HG03521 (cell line): ENCODE data around the gene TAF11.
"Not testable (repeated sequence)": the region's sequence is repeated elsewhere in the genome, so short reads cannot be mapped to it uniquely, and the experiment has no call there.

Experiments
- ATAC-seq: cut with Tn5 transposase; IDR thresholded peaks from one replicate; pipeline ENCODE4 v1.9.1; 2021; ENCODE audit warnings: mild to moderate bottlenecking, moderate library complexity; ENCODE audit not compliant: unreplicated experiment

Gene TAF11

DNA sequence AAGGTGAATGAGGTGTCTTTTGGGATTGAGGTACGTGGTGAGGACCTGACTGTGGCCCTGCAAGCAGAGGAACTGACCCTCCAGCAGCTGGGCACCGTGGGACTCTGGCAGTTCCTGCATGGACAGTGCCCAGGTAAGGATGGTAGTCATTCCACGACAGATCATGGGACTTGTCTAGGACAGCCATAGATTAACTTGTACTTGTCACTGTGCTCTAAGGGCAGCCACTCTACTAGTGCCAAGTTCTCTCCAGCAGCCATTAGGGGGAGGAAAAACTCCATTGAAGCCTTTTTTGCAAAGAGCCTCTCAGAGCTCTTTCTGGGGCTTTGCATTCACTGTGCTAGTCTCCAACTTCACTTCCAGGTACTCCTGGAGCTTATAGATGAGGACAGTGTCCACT is 20.4 kb downstream of the TAF11 start:
- ATAC-seq: no peak

DNA sequence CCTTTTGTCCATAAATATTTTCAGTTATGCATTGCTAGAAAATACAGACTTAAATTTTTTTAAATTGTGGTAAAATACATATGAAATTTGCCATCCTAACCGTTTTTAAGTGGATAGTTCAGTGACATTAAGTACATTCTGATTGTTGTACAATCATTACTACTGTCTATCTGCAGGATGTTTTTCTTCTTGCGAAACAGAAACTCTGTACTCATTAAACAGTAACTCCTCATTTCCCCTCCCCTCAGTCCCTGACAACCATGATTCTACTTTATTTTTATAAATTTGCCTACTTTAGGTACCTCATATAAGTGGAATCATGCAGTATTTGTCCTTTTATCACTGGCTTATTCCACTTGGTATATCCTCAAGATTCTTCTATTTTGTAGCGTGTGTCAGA is 21.3 kb downstream of the TAF11 start:
- no peak for ATAC-seq

DNA sequence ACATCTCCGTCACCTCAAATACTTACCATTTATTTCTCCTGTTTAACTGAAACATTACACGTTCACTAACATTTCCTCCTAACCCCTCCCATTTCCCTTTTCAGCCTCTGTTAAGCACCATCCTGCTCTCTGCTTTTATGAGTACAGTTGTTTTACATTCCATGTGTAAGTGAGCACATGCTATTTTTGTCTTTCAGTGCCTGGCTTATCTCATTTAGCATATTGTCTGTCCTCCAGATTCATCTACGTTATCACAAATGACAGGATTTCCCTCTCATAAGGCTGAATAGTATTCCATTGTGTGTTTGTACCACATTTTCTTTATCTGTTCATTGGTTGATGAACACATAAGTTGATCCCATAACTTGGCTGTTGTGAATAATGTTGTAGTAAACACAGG is 22.7 kb downstream of the TAF11 start:
- ATAC-seq: no peak

DNA sequence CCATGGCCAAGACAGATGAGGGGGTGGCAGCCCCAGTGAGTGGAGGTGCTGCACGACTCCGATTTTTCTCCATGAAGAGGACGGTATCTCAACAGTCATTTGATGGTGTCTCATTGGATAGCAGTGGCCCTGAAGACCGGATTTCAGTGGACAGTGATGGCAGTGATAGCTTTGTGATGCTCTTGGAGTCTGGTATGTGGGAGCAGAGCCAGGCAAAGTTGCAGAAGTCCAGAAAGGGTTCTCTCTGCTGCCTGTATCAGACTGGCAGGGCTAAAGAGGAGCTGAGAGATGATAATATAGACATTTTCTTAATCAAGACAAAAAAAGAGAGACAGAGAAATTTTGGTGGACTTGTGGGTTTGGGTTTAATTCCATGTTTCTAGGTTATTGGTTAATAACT is 23.8 kb downstream of the TAF11 start:
- ATAC-seq: no peak

DNA sequence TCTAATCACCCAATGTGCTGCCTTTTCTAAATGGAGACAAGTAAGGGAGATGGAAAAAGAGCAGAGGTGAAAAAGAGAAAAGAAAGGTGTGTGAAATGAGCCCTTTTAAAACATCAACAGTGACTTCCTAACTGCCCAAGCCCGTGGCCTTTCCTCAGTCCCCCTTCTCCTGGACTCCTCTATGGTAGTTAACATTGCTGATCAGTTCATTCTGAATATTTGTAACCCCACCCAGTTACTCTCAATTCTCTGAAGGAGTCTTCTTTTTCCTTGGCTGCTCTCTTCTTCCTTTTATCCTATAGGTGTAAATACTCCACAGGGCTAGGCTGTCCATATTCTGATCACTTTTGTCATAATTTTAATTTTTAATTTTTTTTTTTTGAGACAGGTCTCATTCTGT is 27.1 kb downstream of the TAF11 start:
- no peak for ATAC-seq

DNA sequence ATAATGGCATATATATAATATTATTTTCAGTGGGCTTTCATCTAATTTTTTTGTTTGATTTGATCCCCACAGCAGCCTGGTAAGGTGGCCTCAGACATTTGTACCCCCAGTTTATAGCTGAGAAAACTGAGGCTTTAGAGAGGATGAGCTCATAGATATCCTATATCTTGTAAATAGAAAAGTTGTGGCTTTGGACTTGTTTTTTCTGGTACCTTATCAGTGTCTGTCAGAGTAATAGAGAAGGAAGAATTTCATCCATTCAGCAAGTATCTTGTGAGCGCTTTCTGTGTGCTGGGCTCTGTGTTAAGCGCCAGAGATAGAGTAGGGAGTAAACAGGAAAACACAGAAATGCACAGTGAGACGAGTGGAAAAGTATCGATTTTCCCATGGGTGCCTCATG is 27.9 kb downstream of the TAF11 start:
- no peak for ATAC-seq

DNA sequence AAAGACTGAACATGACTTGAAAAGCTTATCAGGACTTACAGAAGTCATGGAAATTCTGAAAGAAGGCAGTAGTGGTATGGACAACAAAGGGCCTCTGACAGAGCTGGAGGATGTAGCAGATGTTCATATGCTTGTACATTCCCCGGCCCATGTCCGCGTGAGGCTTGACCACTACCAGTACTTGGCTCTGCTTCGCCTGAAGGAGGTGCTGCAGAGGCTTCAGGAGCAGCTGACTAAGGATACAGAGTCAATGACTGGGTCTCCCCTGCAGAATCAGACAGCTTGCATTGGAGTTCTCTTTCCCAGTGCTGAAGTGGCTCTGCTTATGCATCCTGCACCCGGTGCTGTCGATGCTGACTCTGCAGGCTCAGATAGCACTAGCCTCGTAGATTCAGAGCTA is 29.2 kb downstream of the TAF11 start:
- ATAC-seq: no peak

DNA sequence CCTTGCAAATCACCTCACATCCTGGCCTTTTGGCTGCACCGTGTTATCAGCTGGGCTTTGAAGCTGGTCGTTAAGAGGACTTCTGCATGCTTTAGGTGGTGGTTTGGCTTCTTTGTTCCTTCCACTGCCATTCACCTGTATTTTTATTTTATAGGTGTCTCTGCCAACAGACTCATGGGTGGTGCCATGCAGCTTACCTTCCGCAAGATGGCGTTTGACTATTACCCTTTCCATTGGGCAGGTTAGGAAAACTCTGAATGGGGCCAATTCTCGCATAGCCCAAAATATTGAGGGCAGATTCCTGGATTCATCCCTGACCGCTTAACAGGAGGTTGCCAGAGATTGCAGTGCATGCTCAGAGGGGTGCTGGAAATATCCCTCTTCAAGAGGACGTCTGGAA is 32.4 kb downstream of the TAF11 start:
- no peak for ATAC-seq

DNA sequence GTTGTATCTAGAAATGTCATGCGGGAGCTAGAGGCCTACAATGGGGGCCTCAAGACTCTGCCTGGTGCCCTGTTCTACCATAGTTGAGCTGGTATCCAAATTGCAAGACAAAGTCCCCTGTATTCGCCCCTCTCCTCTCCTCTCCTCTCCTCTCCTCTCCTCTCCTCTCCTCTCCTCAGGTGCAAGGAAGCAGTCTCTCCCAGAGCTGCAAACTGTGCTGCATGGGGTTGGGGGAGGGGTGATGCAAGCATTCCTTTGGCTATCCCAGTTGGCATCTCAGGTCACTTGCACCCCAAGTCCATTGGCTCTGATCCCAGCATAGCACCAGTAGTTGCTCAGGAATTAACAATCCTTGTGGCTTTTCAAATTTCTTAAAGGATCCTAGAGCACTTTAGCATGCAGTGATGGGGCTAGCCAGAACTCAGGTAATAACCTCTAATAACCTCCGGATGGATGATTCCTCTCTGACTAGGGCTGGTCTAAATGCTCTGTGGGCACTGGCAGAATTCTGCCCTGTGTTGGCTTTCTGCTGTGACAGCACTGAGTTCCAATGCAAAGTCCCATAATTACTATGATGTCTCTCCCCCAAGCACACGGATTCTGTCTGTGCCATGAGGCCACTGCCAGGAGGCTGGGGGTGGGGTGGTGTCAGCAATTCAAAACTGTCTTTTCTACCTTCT is 35.3 kb downstream of the TAF11 start:
- no peak for ATAC-seq

DNA sequence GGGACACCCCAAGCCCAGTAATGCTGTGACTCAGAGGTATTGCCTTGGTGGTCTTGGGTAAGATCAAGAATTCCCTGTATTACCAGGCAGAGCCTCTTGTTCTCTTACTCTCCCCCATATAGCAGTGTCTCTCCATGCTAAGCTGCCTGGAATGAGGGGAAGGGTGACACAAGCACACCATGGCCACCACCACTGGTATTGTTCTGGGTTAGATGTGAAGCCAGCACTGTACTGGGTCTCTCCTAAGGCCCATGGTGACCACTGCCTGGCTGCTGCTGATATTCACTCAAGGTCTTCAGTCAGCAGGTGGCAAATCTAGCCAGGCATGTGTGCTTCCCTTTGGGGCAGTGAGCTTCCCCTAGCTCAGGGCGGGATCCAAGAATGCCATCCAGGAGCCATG is 36.5 kb downstream of the TAF11 start:
- no peak for ATAC-seq

DNA sequence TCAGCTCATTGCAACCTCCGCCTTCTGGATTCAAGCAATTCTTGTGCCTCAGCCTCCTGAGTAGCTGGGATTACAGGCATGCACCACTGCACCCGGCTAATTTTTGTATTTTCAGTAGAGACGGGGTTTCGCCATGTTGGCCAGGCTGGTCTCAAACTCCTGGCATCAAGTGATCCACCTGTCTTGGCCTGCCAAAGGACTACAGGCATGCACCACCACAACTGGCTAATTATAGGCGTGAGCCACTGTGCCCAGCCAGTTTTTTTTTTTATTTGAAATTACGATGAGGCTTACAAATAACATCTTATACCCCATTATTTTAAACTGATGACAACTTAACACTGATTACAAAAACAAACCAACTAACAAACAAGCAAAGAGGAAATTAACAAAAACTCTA is 38.8 kb downstream of the TAF11 start:
- not testable (repeated sequence) for ATAC-seq

DNA sequence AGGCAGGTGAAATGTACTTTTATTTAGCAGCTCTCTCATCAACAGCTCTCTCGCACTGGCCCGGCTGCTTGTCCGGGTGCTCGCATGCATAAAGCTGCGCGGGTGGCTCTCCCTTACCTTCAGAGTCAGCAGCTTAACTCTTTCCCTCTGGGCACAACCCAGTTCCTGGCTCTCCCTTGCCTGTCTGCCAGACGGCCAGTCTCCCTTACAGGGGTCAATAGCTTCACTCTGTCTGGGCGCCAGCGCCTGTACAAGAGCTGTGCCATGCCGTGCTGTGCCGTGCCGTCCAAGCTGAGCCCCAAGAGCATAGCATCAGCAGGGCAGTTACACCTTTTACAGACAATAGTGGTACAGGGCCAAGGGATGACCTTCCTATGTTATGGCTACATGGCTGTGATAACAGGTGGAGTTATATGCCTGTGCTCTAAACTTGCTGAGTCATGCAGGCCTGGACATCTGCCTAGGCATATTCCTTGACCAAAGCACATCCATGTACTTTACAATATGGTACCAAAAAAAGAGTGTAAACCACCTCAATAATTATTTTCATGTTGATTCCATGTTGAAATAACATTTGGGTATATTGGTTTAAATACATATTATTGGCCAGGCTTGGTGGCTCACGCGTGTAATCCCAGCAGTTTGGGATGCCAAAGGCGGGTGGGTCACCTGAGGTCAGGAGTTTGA is 48.0 kb downstream of the TAF11 start:
- no peak for ATAC-seq

DNA sequence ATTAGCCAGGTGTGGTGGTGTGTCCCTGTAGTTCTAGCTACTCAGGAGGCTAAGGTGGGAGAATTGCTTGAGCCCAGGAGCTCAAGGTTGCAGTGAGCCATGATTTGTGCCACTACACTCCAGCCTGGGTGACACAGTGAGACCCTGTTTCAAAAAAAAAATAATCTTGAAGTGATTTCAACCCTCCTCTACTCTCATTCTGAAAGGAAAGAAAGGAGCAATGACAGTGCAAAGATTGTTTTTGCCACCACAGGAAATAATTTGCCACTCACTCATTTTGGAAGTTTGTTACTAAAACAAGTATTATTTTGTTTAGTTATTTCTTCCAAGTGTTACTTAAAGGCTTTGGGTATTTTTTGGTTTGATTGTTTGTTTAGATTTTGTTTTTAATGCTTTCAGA is 50.3 kb downstream of the TAF11 start:
- ATAC-seq: no peak

DNA sequence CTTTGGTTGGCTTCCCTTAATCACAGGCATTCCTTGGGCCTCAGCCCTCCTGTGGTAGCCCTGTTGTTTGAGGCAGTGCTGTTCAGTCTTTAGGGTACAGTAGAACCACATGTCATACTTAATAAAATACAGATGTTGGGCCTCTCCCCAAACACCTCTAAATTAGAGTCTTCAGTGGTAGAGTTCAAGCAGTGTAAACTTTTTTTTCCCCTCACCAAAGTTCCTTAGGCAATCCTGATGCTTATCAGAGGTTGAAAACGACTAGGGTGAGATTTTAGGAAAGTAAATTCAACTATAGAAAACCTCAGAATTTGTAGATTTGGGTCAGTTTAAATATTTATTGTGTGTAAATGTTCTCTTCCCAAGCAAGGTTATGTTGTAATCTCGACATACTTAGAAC is 51.4 kb downstream of the TAF11 start:
- ATAC-seq: no peak

DNA sequence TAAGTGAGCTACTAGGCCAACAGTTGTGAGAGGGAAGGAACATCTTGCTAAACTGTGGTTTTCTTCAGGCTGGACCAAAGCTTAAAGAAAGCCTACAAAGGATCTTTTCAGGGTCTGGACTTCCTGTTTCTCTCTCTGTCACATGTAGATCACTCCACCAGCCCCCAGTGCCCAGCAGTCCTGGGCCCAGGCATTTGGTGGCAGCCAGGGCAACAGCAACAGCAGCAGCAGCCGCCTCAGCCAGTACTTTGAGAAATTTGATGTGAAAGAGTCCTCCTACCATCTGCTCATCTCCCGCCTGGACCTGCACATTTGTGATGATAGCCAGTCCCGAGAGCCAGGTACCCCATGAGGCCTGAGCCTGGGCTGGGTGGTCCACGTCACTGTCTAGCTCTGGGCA is 51.8 kb downstream of the TAF11 start:
- no peak for ATAC-seq

DNA sequence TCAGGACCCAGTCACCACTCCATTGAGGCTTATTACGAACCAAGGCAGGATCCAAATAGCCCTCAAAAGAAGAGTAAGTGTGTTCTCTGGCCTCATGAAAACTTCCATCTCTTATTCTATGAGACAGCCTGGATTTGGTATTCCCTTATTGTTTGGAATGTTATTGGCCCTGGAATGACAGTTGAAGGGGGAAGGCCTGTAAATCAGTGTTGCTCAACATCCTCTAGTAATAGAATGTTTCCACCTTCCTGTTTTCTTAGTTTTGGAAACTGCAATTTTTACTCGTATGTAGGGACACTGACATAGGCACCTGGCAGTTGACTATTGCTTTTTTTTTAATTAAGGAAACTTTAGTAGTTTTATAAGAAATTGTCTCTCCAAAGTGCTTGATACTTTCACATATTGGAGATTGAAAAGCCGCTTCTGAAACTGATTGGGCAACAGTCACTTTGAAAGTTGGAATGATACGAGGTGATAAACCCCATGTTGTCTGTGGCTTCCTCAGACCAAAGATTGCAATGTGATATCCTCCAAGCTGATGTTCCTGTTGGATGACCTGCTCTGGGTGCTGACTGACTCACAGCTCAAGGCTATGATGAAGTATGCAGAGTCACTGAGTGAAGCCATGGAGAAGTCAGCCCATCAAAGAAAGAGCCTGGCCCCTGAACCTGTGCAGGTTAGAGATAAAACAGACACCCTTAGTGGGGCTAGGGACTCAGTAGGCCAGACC is 52.9 kb downstream of the TAF11 start:
- no peak for ATAC-seq

DNA sequence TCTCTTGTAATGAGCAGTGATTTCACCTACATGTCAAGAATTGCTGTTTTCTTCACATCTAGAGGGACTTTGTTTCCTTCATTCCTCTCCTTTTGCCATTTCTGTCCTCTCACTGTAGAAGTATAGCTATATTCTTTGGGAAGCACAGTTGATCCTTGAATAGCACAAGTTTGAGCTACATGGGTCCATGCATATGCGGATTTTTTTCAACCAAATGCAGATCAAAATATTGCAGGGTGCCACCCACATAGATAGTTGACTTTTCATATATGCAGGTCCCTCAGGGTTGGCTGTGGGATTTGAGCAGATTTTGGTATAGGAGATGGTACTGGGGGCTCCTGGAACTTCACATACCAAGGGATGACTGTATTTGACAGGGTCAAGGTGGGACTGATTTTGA is 54.9 kb downstream of the TAF11 start:
- no peak for ATAC-seq

DNA sequence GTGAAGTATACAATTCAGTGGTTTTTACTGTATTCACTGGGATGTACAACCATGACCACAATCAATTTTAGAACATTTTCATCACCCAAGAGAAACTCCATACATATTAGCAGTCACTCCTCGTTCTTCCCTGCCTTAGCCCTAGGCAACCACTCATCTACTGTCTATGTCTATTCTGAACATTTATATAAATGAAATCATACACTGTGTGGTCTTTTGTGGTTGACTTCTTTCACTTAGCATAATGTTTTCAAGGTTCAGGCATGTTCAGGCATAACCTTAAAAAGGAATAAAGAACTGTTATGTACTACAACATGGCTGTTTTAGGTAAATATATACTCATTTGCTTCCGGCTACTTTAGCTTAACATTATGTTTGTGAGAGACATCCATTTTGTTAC is 58.7 kb downstream of the TAF11 start:
- ATAC-seq: no peak
